Measurements from ENCODE around the gene BTBD16.

BTBD16 gene

GRCh38 chr10:122311716-122312115 lies 40.6 kb downstream of the BTBD16 start:
- no peak for DNase-seq (ENCODE audit: low read depth)

GRCh38 chr10:122316224-122316884 lies 45.3 kb downstream of the BTBD16 start:
- no peak for DNase-seq (ENCODE audit: low read depth)

DNA sequence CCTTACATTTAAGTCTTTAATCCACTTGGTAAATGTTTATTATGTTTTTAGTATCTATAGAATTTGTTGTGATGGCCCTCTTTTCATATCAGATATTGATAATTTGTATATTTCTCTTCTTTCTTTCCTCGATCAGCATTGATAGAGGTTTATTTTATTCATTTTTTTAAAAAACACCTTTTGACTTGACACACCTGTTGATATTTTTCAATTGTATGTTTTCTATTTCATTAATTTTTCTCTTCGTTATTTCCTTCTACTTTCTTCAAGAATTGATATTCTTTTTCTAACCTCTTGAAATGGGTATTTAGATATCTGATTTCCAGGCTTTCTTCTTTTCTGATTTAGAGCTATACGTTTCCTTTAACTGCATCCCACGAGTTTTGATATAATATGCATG lies 50.9 kb downstream of the BTBD16 start:
- DNase-seq (ENCODE audit: low read depth): no peak

GRCh38 chr10:122323189-122323588 lies 52.1 kb downstream of the BTBD16 start:
- DNase-seq (ENCODE audit: low read depth): no peak

- DNase-seq (ENCODE audit: low read depth): no peak
Measured at GRCh38 chr10:122323941-122324675, 53.0 kb downstream of the BTBD16 start.

GRCh38 chr10:122325235-122325634 lies 54.1 kb downstream of the BTBD16 start:
- no peak for DNase-seq (ENCODE audit: low read depth)

- DNase-seq (ENCODE audit: low read depth): no peak
Measured at GRCh38 chr10:122326385-122326784, 55.3 kb downstream of the BTBD16 start.

- DNase-seq (ENCODE audit: low read depth): no peak
Measured at GRCh38 chr10:122326806-122327205, 55.7 kb downstream of the BTBD16 start.

DNA sequence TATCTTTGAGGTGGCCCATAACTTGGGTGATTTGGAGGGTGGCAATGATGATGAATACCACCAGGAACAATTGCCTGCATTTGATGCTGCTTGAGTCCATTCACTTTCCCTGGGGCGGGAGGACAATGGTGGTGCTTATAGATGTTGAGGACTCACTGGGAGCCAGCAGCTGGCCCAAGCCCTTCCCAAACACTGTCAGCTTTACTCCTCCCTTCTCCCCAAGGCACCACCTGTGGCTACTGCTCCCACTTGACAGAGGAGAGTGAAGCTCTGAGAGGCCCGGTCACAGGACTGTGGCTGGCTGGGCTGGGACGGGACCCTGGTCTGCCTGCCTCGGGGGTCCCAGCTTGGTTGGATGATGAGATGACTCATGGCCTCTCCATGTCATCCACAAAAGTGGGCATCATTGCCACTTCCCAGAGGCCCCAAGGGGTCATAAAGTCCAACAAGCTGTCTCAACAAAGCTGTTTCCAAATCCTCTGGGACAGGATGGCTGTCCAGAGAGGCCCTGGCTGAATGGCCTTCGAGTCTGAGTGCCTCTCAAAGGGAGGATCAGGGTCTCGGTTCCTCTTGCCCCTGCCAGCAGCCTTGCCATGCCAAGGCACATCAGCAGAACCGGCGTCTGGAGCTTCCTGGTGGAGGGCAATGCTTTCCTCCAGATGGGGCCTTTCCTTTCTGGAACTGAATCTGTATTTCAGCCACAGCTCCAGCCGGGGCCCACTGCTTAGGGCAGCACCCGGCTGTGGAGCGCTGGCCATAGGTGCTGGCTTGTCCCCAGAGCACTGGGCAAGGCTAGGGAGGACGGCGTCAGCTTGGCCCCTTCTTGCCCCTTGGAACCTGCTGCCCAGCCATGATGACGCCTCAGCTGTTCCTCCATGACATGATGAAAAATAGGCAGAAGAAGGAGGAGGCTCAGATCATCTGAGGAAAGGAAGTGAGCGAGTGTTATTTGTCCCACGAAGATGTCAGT lies 56.4 kb downstream of the BTBD16 start:
- no peak for DNase-seq (ENCODE audit: low read depth)

- no peak for DNase-seq (ENCODE audit: low read depth)
Measured at GRCh38 chr10:122328676-122329075, 57.6 kb downstream of the BTBD16 start.

DNA sequence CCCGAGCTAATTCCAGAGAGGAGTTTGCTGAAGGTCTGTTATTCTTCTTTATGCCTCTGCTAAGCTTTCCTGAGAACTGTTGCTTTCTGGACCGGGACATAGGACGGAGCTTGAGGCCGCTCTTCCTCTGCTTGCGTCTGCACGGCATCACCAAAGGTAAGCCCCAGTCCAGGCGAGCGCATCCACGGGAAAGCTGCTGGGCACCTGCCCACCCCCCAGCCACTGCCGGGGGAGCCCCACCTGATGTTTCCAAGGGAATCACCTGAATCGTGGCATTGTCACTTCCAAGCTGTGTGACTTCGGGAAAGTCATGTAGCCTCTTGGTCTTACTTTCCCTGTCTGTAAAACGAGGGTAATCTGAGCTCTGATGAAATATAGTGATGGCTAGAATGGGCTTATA lies 58.3 kb downstream of the BTBD16 start:
- DNase-seq (ENCODE audit: low read depth): no peak

DNA sequence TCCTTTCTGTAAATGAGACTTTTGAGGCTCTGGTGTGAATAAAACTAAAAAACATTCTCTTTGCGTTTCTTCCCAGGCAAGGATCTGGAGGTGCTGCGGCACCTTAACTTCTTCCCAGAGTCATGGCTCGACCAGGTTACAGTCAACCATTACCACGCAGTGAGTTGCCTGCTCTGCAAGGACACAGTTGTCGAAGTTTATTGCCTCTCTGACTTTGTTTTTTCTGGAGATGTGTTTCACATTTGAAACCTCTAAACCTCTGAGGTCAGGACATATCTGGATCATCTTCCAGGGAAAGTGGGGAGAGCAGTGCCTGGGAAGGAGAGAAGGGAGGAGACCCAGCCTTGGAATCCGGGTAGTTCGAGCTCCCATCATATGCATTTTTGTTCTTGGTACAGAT lies 60.0 kb downstream of the BTBD16 start:
- DNase-seq (ENCODE audit: low read depth): no peak

- DNase-seq (ENCODE audit: low read depth): no peak
Measured at GRCh38 chr10:122331615-122332446, 60.7 kb downstream of the BTBD16 start.

GRCh38 chr10:122333037-122333436 lies 61.9 kb downstream of the BTBD16 start:
- no peak for DNase-seq (ENCODE audit: low read depth)

DNA sequence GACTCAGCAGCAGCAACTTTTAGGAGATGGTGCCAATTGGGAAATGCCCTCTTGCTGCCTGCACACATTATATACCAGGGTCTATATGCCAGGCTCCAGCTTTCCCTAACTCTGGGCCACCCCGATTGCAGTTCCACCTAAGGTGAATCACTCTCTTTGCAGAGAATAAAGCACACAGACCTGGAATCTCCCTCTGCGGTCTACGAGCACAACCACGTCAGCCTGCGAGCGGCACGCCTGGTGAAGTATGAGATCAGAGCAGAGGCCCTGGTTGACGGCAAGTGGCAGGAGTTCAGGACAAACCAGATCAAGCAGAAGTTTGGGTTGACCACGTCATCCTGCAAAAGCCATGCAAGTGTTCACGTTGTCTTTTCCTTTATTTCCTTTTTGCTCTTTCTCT lies 65.2 kb downstream of the BTBD16 start:
- no peak for DNase-seq (ENCODE audit: low read depth)

DNA sequence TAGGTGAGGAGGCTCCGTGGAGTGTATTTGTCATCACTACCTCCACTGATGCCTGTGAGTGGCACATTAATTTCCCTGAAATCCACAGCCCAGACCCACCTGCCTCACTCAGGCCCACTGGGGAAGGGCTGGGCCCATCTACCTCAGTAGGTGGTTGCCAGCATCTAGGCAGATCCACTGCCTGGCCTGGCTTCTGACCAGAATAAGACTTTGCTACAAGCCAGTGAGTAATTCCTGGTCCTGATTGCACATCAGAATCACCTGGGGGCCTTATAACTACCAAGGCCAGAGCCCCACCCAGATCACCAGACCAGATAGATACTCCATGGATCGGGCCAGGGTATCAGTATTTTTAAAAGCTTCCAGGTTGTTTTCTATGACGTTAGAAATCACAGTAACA lies 65.9 kb downstream of the BTBD16 start:
- no peak for DNase-seq (ENCODE audit: low read depth)

- no peak for DNase-seq (ENCODE audit: low read depth)
Measured at GRCh38 chr10:122338609-122339441, 67.7 kb downstream of the BTBD16 start.

- no peak for DNase-seq (ENCODE audit: low read depth)
Measured at GRCh38 chr10:122341141-122341810, 70.2 kb downstream of the BTBD16 start.

- peak; percentile 24 for DNase-seq (ENCODE audit: low read depth)
Measured at GRCh38 chr10:122342293-122343134, 71.4 kb downstream of the BTBD16 start.

All from stimulated activated CD8-positive, alpha-beta memory T cell treated with anti-CD3 and anti-CD28 coated beads, Interleukin-12 subunit alpha, Interleukin-12 subunit beta, amount 100 ng/mL, for 4 hours (primary cell).